HG03571 (cell line): ENCODE measurements around the gene SETD1B.
"Not testable (repeated sequence)": the region's sequence is repeated elsewhere in the genome, so short reads cannot be mapped to it uniquely, and the experiment has no call there.

Experiments
- ATAC-seq: cut with Tn5 transposase; IDR thresholded peaks from one replicate; pipeline ENCODE4 v1.9.1; 2021; ENCODE audit not compliant: unreplicated experiment

The SETD1B gene

GRCh38 chr12:121852392-121852791 is 48.6 kb downstream of the SETD1B start:
- ATAC-seq = not testable (repeated sequence)

GRCh38 chr12:121857322-121858246 is 53.8 kb downstream of the SETD1B start:
- ATAC-seq = no peak

- ATAC-seq = no peak
Observed at GRCh38 chr12:121858318-121858661, 54.5 kb downstream of the SETD1B start.

- no peak for ATAC-seq
Observed at GRCh38 chr12:121858662-121859572, 55.1 kb downstream of the SETD1B start, which contains the start of gene HPD. HPD (minus strand) TSS chr12:121858859; CDS start chr12:121858823, 36 bp downstream.

GRCh38 chr12:121860257-121860656 is 56.4 kb downstream of the SETD1B start:
- no peak for ATAC-seq

GRCh38 chr12:121860699-121861098 is 56.9 kb downstream of the SETD1B start:
- ATAC-seq = not testable (repeated sequence)

- ATAC-seq = no peak
Observed at GRCh38 chr12:121861636-121862254, 57.9 kb downstream of the SETD1B start.

- no peak for ATAC-seq
Observed at GRCh38 chr12:121866331-121866730, 62.5 kb downstream of the SETD1B start.

- not testable (repeated sequence) for ATAC-seq
Observed at GRCh38 chr12:121869229-121869628, 65.4 kb downstream of the SETD1B start.

- no peak for ATAC-seq
Observed at GRCh38 chr12:121871467-121871866, 67.7 kb downstream of the SETD1B start.

GRCh38 chr12:121872546-121873215 is 68.9 kb downstream of the SETD1B start:
- no peak for ATAC-seq

- no peak for ATAC-seq
Observed at GRCh38 chr12:121873216-121873569, 69.4 kb downstream of the SETD1B start.

- ATAC-seq = no peak
Observed at GRCh38 chr12:121874071-121874470, 70.3 kb downstream of the SETD1B start.

GRCh38 chr12:121875582-121875981 is 71.8 kb downstream of the SETD1B start:
- ATAC-seq = no peak

- ATAC-seq = not testable (repeated sequence)
Observed at GRCh38 chr12:121876080-121876447, 72.3 kb downstream of the SETD1B start.
